HepG2 (cell line): ENCODE measurements around the gene KIF22. TPM values are rescaled to one million over a fixed set of nuclear protein-coding genes. Genes with fewer than 3 reads are reported as not detected.
A peak's percentile ranks its signal among the peaks of the same experiment; 100 is the strongest.

ENCODE experiments used
- AGO2 ChIP-seq: fragments of 200-400 bp; formaldehyde crosslinking; optimal IDR thresholded peaks from 2 replicates; pipeline ENCODE3; 2017; ENCODE audit warnings: mild to moderate bottlenecking, low read depth, low read length, moderate library complexity
- FOSL2 ChIP-seq: sonication (generic); formaldehyde crosslinking; IDR thresholded peaks from 2 replicates; pipeline ENCODE4 v1.4.0; 2020; ENCODE audit warnings: missing genetic modification reagents
- FOXP1 ChIP-seq, 2 experiments: fragments of 450-650 bp in 1 of 2; IDR thresholded peaks; 2 replicates each; pipeline ENCODE4 v1.6.1; 2017 to 2018; ENCODE audit warnings: antibody characterized with exemption in 1 of 2
- HNRNPH1 ChIP-seq: fragments of 200-400 bp; formaldehyde crosslinking; optimal IDR thresholded peaks from 2 replicates; pipeline ENCODE3; 2017; ENCODE audit warnings: mild to moderate bottlenecking, low read depth, low read length
- HOXA7 ChIP-seq: sonication (generic); formaldehyde crosslinking; IDR thresholded peaks from 2 replicates; pipeline ENCODE4 v1.8.1; 2022; ENCODE audit warnings: mild to moderate bottlenecking, missing genetic modification reagents, moderate library complexity
- POLR2A ChIP-seq, 2 experiments: IDR thresholded peaks; 2 replicates each; pipeline ENCODE4 v1.6.1; 2011; ENCODE audit warnings: low read depth in 2 of 2, low read length in 2 of 2, mild to moderate bottlenecking in 1 of 2, moderate library complexity in 1 of 2; ENCODE audit not compliant: insufficient read depth in 1 of 2
- RCOR2 ChIP-seq: IDR thresholded peaks from 2 replicates; pipeline ENCODE4 v1.6.1; 2016; ENCODE audit warnings: missing biosample characterization, missing genetic modification reagents
- RFX3 ChIP-seq: IDR thresholded peaks from 2 replicates; pipeline ENCODE4 v1.6.1; 2016; ENCODE audit warnings: missing biosample characterization, missing genetic modification reagents
- RXRB ChIP-seq: IDR thresholded peaks from 2 replicates; pipeline ENCODE4 v1.6.1; 2016; ENCODE audit warnings: borderline replicate concordance, missing genetic modification reagents, missing compliant biosample characterization
- SP1 ChIP-seq, 2 experiments: fragments of 450-650 bp in 1 of 2; sonication (generic) in 1 of 2; formaldehyde crosslinking in 1 of 2; IDR thresholded peaks; 2 replicates each; pipeline versions ENCODE4 v1.4.0 to v1.6.1; 2016 to 2020; ENCODE audit warnings: missing genetic modification reagents in 1 of 2
- THAP11 ChIP-seq: IDR thresholded peaks from 2 replicates; pipeline ENCODE4 v1.6.1; 2016; ENCODE audit warnings: missing biosample characterization, missing genetic modification reagents
- ZKSCAN5 ChIP-seq: sonication (generic); formaldehyde crosslinking; IDR thresholded peaks from 2 replicates; pipeline ENCODE4 v1.5.1; 2020; ENCODE audit warnings: mild to moderate bottlenecking, missing genetic modification reagents
- ZMAT3 ChIP-seq: sonication (generic); formaldehyde crosslinking; conservative IDR thresholded peaks from 2 replicates; pipeline ENCODE4 v1.7.0; 2021; ENCODE audit warnings: missing genetic modification reagents
- ZNF138 ChIP-seq: sonication (generic); formaldehyde crosslinking; IDR thresholded peaks from 2 replicates; pipeline ENCODE4 v1.5.0; 2020; ENCODE audit warnings: mild to moderate bottlenecking, low read depth, missing genetic modification reagents
- ZNF335 ChIP-seq: sonication (generic); formaldehyde crosslinking; IDR thresholded peaks from 2 replicates; pipeline ENCODE4 v1.4.0; 2020; ENCODE audit warnings: missing genetic modification reagents
- ZNF460 ChIP-seq: sonication (generic); formaldehyde crosslinking; IDR thresholded peaks from 2 replicates; pipeline ENCODE4 v1.5.1; 2020; ENCODE audit warnings: missing genetic modification reagents, mild to moderate bottlenecking, borderline replicate concordance
- ZNF607 ChIP-seq: sonication (generic); formaldehyde crosslinking; IDR thresholded peaks from 2 replicates; pipeline ENCODE4 v1.5.1; 2020; ENCODE audit warnings: missing genetic modification reagents, mild to moderate bottlenecking, borderline replicate concordance
- ZNF891 ChIP-seq: sonication (generic); formaldehyde crosslinking; IDR thresholded peaks from 2 replicates; pipeline ENCODE4 v1.5.0; 2020; ENCODE audit warnings: mild to moderate bottlenecking, missing genetic modification reagents
- polyA plus RNA-seq, 8 experiments: library from polyadenylated mRNA; depleted of rRNA in 3 of 8; stranded (reverse) in 7 of 8; unstranded in 1 of 8; fragments of >200 nt; fragmentation: Illumina TruSeq in 4 of 8; extraction: Trizol in 4 of 8; gene quantifications; 2 replicates each; pipeline versions ENCODE4 v1.2.1 to v1.2.3, GENCODE V29; 2011 to 2016; ENCODE audit warnings: low read depth in 4 of 8, missing spikeins in 1 of 8, mixed read lengths in 1 of 8; ENCODE audit not compliant: insufficient read depth in 1 of 8
- total RNA-seq, 5 experiments: library from RNA; depleted of rRNA; stranded (reverse); fragments of >200 nt; fragmentation: Illumina TruSeq; extraction: Trizol; gene quantifications; 2 replicates each; pipeline ENCODE4 v1.2.3, GENCODE V29; 2016; ENCODE audit warnings: low read depth in 1 of 5
- TF ChIP-seq, protein P1 (sequence below): sonication (generic); formaldehyde crosslinking; IDR thresholded peaks from 2 replicates; pipeline ENCODE4 v1.4.0; 2020; ENCODE audit warnings: missing genetic modification reagents, borderline replicate concordance
- TF ChIP-seq, protein P2 (sequence below): sonication (generic); formaldehyde crosslinking; IDR thresholded peaks from 2 replicates; pipeline ENCODE4 v1.4.0; 2020; ENCODE audit warnings: mild to moderate bottlenecking, missing genetic modification reagents, borderline replicate concordance
- TF ChIP-seq, protein P3 (sequence below): sonication (generic); formaldehyde crosslinking; IDR thresholded peaks from 2 replicates; pipeline ENCODE4 v1.4.0; 2020; ENCODE audit warnings: missing genetic modification reagents

The KIF22 gene
- total and polyA plus RNA-seq, 2 of the 13 experiments (the other 11 are each of a cell fraction or from before 2014, with no cell fraction given): 95.8 to 118 TPM

DNA sequence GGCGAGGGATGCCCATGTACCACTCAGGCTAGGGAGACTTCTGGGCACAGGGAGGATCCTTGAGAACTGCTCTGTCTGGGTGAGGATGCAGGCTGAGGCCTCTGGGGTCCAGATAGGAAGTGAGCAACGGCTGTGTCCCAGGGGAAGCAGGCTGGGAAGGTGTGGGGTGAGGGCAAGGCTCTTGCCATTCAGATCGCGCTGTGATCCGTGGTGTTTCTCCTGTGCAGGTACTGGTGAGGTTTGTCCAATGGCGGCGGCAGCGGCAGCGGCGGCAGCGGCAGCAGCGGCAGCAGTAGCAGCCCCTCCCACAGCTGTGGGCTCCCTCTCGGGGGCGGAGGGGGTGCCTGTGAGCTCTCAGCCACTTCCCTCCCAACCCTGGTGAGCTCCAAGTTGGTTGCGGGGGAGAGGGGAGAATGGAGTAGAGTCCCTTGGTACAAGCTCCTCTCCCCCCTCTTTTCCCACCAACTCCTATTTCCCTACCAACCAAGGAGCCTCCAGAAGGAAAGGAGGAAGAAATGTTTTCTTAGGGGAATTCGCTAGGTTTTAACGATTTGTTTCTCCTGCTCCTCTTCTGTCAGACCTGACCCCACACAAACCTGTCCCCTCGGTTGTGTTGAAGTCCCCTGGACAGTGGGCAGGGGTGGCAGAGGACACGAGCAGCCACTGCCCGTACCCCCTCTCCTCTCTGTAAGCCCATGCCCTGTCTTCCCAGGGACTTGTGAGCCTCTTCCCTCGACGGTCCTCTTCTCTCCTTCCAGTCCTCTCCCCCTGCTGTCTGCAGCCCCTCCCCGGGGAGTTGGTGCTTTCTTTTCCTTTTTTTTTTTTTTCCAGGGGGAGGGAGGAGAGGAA, 19.5 kb downstream of the KIF22 start (continued):
- no peak for TF ChIP-seq FOXP1 (IDR thresholded peaks at IDR 0.05)
- TF ChIP-seq FOXP1 (CRISPR knock-in tag; IDR thresholded peaks at IDR 0.05): no peak
- TF ChIP-seq ZNF891 (CRISPR knock-in tag): no peak
- no peak for TF ChIP-seq RXRB
- TF ChIP-seq, protein P1, sequence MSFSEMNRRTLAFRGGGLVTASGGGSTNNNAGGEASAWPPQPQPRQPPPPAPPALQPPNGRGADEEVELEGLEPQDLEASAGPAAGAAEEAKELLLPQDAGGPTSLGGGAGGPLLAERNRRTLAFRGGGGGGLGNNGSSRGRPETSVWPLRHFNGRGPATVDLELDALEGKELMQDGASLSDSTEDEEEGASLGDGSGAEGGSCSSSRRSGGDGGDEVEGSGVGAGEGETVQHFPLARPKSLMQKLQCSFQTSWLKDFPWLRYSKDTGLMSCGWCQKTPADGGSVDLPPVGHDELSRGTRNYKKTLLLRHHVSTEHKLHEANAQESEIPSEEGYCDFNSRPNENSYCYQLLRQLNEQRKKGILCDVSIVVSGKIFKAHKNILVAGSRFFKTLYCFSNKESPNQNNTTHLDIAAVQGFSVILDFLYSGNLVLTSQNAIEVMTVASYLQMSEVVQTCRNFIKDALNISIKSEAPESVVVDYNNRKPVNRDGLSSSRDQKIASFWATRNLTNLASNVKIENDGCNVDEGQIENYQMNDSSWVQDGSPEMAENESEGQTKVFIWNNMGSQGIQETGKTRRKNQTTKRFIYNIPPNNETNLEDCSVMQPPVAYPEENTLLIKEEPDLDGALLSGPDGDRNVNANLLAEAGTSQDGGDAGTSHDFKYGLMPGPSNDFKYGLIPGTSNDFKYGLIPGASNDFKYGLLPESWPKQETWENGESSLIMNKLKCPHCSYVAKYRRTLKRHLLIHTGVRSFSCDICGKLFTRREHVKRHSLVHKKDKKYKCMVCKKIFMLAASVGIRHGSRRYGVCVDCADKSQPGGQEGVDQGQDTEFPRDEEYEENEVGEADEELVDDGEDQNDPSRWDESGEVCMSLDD (CRISPR knock-in tag): no peak
- TF ChIP-seq AGO2: peak; percentile 92
- TF ChIP-seq ZKSCAN5: no peak
- TF ChIP-seq ZNF335: no peak
- TF ChIP-seq, protein P2, sequence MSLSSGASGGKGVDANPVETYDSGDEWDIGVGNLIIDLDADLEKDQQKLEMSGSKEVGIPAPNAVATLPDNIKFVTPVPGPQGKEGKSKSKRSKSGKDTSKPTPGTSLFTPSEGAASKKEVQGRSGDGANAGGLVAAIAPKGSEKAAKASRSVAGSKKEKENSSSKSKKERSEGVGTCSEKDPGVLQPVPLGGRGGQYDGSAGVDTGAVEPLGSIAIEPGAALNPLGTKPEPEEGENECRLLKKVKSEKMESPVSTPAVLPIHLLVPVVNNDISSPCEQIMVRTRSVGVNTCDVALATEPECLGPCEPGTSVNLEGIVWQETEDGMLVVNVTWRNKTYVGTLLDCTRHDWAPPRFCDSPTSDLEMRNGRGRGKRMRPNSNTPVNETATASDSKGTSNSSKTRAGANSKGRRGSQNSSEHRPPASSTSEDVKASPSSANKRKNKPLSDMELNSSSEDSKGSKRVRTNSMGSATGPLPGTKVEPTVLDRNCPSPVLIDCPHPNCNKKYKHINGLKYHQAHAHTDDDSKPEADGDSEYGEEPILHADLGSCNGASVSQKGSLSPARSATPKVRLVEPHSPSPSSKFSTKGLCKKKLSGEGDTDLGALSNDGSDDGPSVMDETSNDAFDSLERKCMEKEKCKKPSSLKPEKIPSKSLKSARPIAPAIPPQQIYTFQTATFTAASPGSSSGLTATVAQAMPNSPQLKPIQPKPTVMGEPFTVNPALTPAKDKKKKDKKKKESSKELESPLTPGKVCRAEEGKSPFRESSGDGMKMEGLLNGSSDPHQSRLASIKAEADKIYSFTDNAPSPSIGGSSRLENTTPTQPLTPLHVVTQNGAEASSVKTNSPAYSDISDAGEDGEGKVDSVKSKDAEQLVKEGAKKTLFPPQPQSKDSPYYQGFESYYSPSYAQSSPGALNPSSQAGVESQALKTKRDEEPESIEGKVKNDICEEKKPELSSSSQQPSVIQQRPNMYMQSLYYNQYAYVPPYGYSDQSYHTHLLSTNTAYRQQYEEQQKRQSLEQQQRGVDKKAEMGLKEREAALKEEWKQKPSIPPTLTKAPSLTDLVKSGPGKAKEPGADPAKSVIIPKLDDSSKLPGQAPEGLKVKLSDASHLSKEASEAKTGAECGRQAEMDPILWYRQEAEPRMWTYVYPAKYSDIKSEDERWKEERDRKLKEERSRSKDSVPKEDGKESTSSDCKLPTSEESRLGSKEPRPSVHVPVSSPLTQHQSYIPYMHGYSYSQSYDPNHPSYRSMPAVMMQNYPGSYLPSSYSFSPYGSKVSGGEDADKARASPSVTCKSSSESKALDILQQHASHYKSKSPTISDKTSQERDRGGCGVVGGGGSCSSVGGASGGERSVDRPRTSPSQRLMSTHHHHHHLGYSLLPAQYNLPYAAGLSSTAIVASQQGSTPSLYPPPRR (CRISPR knock-in tag): no peak
- TF ChIP-seq ZMAT3 (CRISPR knock-in tag): no peak
- no peak for TF ChIP-seq SP1 (IDR thresholded peaks at IDR 0.05)
- no peak for TF ChIP-seq SP1 (CRISPR knock-in tag; IDR thresholded peaks at IDR 0.05)
- TF ChIP-seq RCOR2 (CRISPR knock-in tag): no peak
- no peak for TF ChIP-seq ZNF138 (CRISPR knock-in tag)
- TF ChIP-seq THAP11 (CRISPR knock-in tag): no peak
- TF ChIP-seq HOXA7: no peak
- TF ChIP-seq ZNF607 (CRISPR knock-in tag): no peak
- TF ChIP-seq POLR2A (IDR thresholded peaks at IDR 0.05; ENCODE audit: insufficient read depth in 1 of 2, low read depth in 2 of 2, low read length in 2 of 2): 0 out of 4 replicates have a peak, but pooled peaks of 1 of the 2 experiments have one; percentile 13
- TF ChIP-seq, protein P3, sequence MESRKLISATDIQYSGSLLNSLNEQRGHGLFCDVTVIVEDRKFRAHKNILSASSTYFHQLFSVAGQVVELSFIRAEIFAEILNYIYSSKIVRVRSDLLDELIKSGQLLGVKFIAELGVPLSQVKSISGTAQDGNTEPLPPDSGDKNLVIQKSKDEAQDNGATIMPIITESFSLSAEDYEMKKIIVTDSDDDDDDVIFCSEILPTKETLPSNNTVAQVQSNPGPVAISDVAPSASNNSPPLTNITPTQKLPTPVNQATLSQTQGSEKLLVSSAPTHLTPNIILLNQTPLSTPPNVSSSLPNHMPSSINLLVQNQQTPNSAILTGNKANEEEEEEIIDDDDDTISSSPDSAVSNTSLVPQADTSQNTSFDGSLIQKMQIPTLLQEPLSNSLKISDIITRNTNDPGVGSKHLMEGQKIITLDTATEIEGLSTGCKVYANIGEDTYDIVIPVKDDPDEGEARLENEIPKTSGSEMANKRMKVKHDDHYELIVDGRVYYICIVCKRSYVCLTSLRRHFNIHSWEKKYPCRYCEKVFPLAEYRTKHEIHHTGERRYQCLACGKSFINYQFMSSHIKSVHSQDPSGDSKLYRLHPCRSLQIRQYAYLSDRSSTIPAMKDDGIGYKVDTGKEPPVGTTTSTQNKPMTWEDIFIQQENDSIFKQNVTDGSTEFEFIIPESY (CRISPR knock-in tag): peak; percentile 78; the same call in 1 of the 2 replicates
- TF ChIP-seq RFX3 (CRISPR knock-in tag): no peak
- no peak for TF ChIP-seq ZNF460 (CRISPR knock-in tag)
- TF ChIP-seq HNRNPH1: no peak
- TF ChIP-seq FOSL2 (CRISPR knock-in tag): no peak
